GM12878 (cell line): ENCODE results near the gene AGBL1. TPM values are rescaled to one million over a fixed set of nuclear protein-coding genes. Genes with fewer than 3 reads are reported as not detected.

Experiments used
- ATAC-seq: fragments of 200-7000 bp; cut with Tn5 transposase; 3 replicates; pipeline ENCODE4 v1.9.1; 2020; ENCODE audit warnings: mild to moderate bottlenecking, moderate library complexity
- BruUV-seq: library from RNA; stranded (reverse); fragments of 400-500 nt; replicated peaks from 2 replicates; lab custom pipeline; 2021; lab: Mats Ljungman, UMichigan
- CTCF ChIA-PET: fragments of 300-600 bp; sonication (Branson Sonifier 250); formaldehyde crosslinking; extraction: SDS; loops from one replicate; lab custom pipeline; 2021; ENCODE audit warnings: inconsistent platforms; lab: Yijun Ruan, JAX
- POLR2A ChIA-PET: fragments of 350-600 bp; formaldehyde crosslinking; extraction: SDS; loops from one replicate; lab custom pipeline; 2021; ENCODE audit warnings: inconsistent platforms; lab: Charles Lee
- RAD21 ChIA-PET: fragments of 300-600 bp; sonication (Branson Sonifier 250); formaldehyde crosslinking; loops from one replicate; lab custom pipeline; 2023; ENCODE audit warnings: antibody characterized with exemption; ENCODE audit not compliant: unreplicated experiment; lab: Charles Lee
- SMC1A ChIA-PET: fragments of 300-600 bp; sonication (Branson Sonifier 250); formaldehyde crosslinking; loops from one replicate; lab custom pipeline; 2023; ENCODE audit not compliant: unreplicated experiment, uncharacterized antibody; lab: Charles Lee
- DNase-seq: peaks from one replicate; pipeline ENCODE4 v3.0.0-alpha.2; 2011; ENCODE audit warnings: low read depth, low spot score
- FAIRE-seq: peaks from 3 replicates; lab custom pipeline; 2011; peaks lifted over from hg19 to GRCh38; lab: Jason Lieb, UNC
- H2AFZ ChIP-seq: 2 replicates; pipeline ENCODE4 v1.6.0; 2011; ENCODE audit warnings: low read depth, low read length, control low read depth; ENCODE audit not compliant: control insufficient read depth
- H3K27ac ChIP-seq: 2 replicates; pipeline ENCODE4 v1.5.1; 2011; ENCODE audit warnings: control low read depth; ENCODE audit not compliant: control insufficient read depth, insufficient read depth
- H3K27me3 ChIP-seq, 2 experiments: replicated peaks in 1 of 2; 2 replicates each; pipeline versions ENCODE4 v1.6.0 to v1.6.1; 2011; ENCODE audit warnings: low read length in 1 of 2; ENCODE audit not compliant: control insufficient read depth in 2 of 2, insufficient read depth in 2 of 2
- H3K36me3 ChIP-seq, 2 experiments: 2 replicates each; pipeline ENCODE4 v1.5.1; 2011; ENCODE audit warnings: low read length in 1 of 2; ENCODE audit not compliant: control insufficient read depth in 2 of 2, insufficient read depth in 2 of 2
- H3K4me1 ChIP-seq: 2 replicates; pipeline ENCODE4 v1.6.1; 2011; ENCODE audit warnings: mild to moderate bottlenecking, low read length, moderate library complexity, mixed read lengths; ENCODE audit not compliant: control insufficient read depth, insufficient read depth
- H3K4me2 ChIP-seq: 2 replicates; pipeline ENCODE4 v1.6.0; 2011; ENCODE audit warnings: control low read depth; ENCODE audit not compliant: control insufficient read depth, insufficient read depth
- H3K4me3 ChIP-seq: fragments of 200-600 bp; sonication (generic); 2 replicates; pipeline ENCODE4 v1.5.1; 2016
- H3K79me2 ChIP-seq: 2 replicates; pipeline ENCODE4 v1.6.0; 2011; ENCODE audit warnings: low read length; ENCODE audit not compliant: control insufficient read depth, insufficient read depth
- H3K9ac ChIP-seq: 2 replicates; pipeline ENCODE4 v1.8.0; 2011; ENCODE audit warnings: low read length, control low read depth, mixed read lengths; ENCODE audit not compliant: control insufficient read depth, insufficient read depth
- H3K9me3 ChIP-seq: replicated peaks from 3 replicates; pipeline ENCODE4 v1.5.1; 2011; ENCODE audit warnings: mild to moderate bottlenecking, low read length; ENCODE audit not compliant: control insufficient read depth, insufficient read depth
- H4K20me1 ChIP-seq: 2 replicates; pipeline ENCODE4 v1.6.0; 2011; ENCODE audit not compliant: control insufficient read depth, insufficient read depth
- ATF7 ChIP-seq: fragments of 450-650 bp; IDR thresholded peaks from 2 replicates; pipeline ENCODE4 v1.6.1; 2016; ENCODE audit warnings: low read depth, mild to moderate bottlenecking
- CBX3 ChIP-seq: fragments of 200-600 bp; sonication (generic); IDR thresholded peaks from 2 replicates; pipeline ENCODE4 v1.6.1; 2016; ENCODE audit warnings: low read depth, borderline replicate concordance
- FOXM1 ChIP-seq: IDR thresholded peaks from 2 replicates; pipeline ENCODE4 v1.6.1; 2012; ENCODE audit warnings: low read depth, mild to moderate bottlenecking, inconsistent platforms, low read length, moderate library complexity
- MEF2A ChIP-seq: IDR thresholded peaks from 2 replicates; pipeline ENCODE4 v1.6.1; 2011; ENCODE audit warnings: low read depth, mild to moderate bottlenecking, low read length, moderate library complexity; ENCODE audit not compliant: insufficient read depth
- MLLT1 ChIP-seq: fragments of 450-650 bp; IDR thresholded peaks from 2 replicates; pipeline ENCODE4 v1.6.1; 2016; ENCODE audit warnings: mild to moderate bottlenecking
- MTA2 ChIP-seq: fragments of 450-650 bp; IDR thresholded peaks from 2 replicates; pipeline ENCODE4 v1.6.1; 2016; ENCODE audit warnings: low read depth, mild to moderate bottlenecking, moderate library complexity
- POLR2AphosphoS2 ChIP-seq: IDR thresholded peaks from 2 replicates; pipeline ENCODE4 v1.6.1; 2011; ENCODE audit warnings: low read depth, mild to moderate bottlenecking, low read length, improper control_type of control experiment, moderate library complexity
- RCOR1 ChIP-seq: conservative IDR thresholded peaks from 2 replicates; pipeline ENCODE4 v1.6.1; 2012; ENCODE audit warnings: low read depth, low read length, improper control_type of control experiment
- TCF3 ChIP-seq: IDR thresholded peaks from 2 replicates; pipeline ENCODE4 v1.6.1; 2012; ENCODE audit warnings: low read depth, mild to moderate bottlenecking, low read length, borderline replicate concordance; ENCODE audit not compliant: insufficient read depth
- WGBS: methylation state at CpG from one replicate; pipeline ENCODE4 v1.1.6; 2016; ENCODE audit warnings: low lambda C conversion rate; ENCODE audit not compliant: insufficient replicate concordance, insufficient coverage; ENCODE audit errors: missing lambda C conversion rate; 5-methylcytosine and 5-hydroxymethylcytosine counted together
- in situ Hi-C: fragments of 300-500 bp; cut with MboI; formaldehyde crosslinking; loops from 9 replicates; pipeline ENCODE4 v1.14.3; 2018; ENCODE audit warnings: mixed read lengths
- intact Hi-C: fragments of 100-400 bp; cut with micrococcal nuclease; formaldehyde crosslinking; loops from one replicate; pipeline ENCODE4 v1.14.2; 2022; ENCODE audit not compliant: unreplicated experiment
- polyA plus RNA-seq, 11 experiments: library from polyadenylated mRNA; depleted of rRNA in 4 of 11; unstranded in 6 of 11; stranded (reverse) in 5 of 11; fragments of >200 nt; fragmentation: Nextera tagmentation in 4 of 11; fragmentation: Illumina TruSeq in 1 of 11; extraction: Ambion mirVana in 4 of 11; extraction: Trizol in 1 of 11; gene quantifications; 1 replicate in 1 of 11; 2 replicates in 10 of 11; pipeline versions ENCODE4 v1.2.1 to v1.2.3, GENCODE V29; 2011 to 2016; ENCODE audit warnings: inconsistent platforms in 2 of 11, missing spikeins in 2 of 11, low read depth in 1 of 11
- total RNA-seq, 4 experiments: library from RNA; depleted of rRNA in 3 of 4; stranded (reverse); fragments of >200 nt in 3 of 4; fragmentation: Illumina TruSeq in 1 of 4; extraction: Trizol in 1 of 4; gene quantifications; 2 replicates each; pipeline versions ENCODE4 v1.2.1 to v1.2.3, GENCODE V29; 2013 to 2021
- TF ChIP-seq, protein P1 (sequence below): IDR thresholded peaks from 2 replicates; pipeline ENCODE4 v1.6.1; 2012; ENCODE audit warnings: low read depth, low read length, improper control_type of control experiment
- TF ChIP-seq, protein P2 (sequence below): IDR thresholded peaks from 2 replicates; pipeline ENCODE4 v1.6.1; 2012; ENCODE audit warnings: improper control_type of control experiment, low read depth, low read length; ENCODE audit not compliant: insufficient replicate concordance

The AGBL1 gene
- total and polyA plus RNA-seq, 10 of the 15 experiments (the other 5 are each of a cell fraction or from before 2014, with no cell fraction given), result not detected

- ChIA-PET SMC1A (interaction anchor here (0.8 kb wide), 1 partner anchor 40 kb away, joined by 3 read pairs; no protein-coding TSS in a partner anchor), RAD21 (no interaction called here), POLR2A (no interaction called here)
- Histone ChIP-seq H3K27me3 (no peaks in the 10 kb centered on the region), H3K36me3 (no peaks in the 10 kb centered on the region), H3K27ac (no peak overlapping the region), H3K4me3 (no peak overlapping the region), H3K4me1 (no peaks in the 10 kb centered on the region)
- intact Hi-C loops, result no loop called here
- no TSS peak for BruUV-seq
- no peak for TF ChIP-seq CBX3
- TF ChIP-seq, all 136 proteins: peak for 0
- Histone ChIP-seq H4K20me1 (no peaks in the 10 kb centered on the region), H2AFZ (no peak overlapping the region), H3K4me2 (no peak overlapping the region), H3K9me3 (no peaks in the 10 kb centered on the region), H3K9ac (no peak overlapping the region), H3K79me2 (no peaks in the 10 kb centered on the region)
- DNase-seq (no peak), ATAC-seq (no peak), FAIRE-seq (no peak)
- CTCF ChIA-PET, result interaction anchor here (0.8 to 1.0 kb wide), 2 partner anchors 9 to 25 kb away, joined by 3 read pairs; no protein-coding TSS in a partner anchor
- in situ Hi-C loops, result no loop called here
- WGBS, result 24% methylated on average over 6 of the region's 6 CpGs
Measured at GRCh38 chr15:86256628-86257027, 177.0 kb downstream of the AGBL1 start.

DNA sequence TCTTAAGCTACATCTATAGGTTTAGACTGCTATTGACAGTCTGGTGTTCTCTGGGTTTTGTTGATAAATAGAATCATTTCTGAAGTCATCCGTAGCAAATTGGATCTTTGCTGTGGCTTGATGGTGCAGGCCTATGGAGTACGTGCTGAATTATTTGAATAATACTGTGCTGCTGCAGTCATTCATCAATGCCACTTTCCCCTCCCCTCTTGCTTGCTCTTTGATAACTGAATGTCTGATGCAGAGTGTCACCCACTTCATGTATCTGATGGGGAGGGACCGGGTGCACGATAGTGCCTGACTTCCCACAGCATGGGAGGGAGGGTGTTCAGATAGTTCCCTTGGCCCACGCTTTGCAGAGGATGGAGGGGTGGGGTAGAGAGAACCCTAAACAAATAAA is 179.9 kb downstream of the AGBL1 start:
- WGBS, result 34% methylated on average over 5 of the region's 5 CpGs
- no peaks in the 10 kb centered on the region for H4K20me1 ChIP-seq
- FAIRE-seq, result no peak
- H3K4me2 ChIP-seq, result no peak overlapping the region
- ChIA-PET SMC1A (no interaction called here), RAD21 (no interaction called here), CTCF (interaction anchor here (0.7 kb wide), 1 partner anchor 28 kb away, joined by 3 read pairs; no protein-coding TSS in a partner anchor), POLR2A (no interaction called here)
- ATAC-seq, result no peak
- H3K36me3 ChIP-seq, result no peaks in the 10 kb centered on the region
- intact Hi-C loops (no loop called here), in situ Hi-C loops (no loop called here)
- DNase-seq, result no peak
- no peaks in the 10 kb centered on the region for H3K79me2 ChIP-seq
- BruUV-seq, result no TSS peak
- no peaks in the 10 kb centered on the region for H3K27me3 ChIP-seq
- H3K27ac ChIP-seq, result no peak overlapping the region
- no peak overlapping the region for H3K4me3 ChIP-seq
- H3K4me1 ChIP-seq, result no peaks in the 10 kb centered on the region
- no peak overlapping the region for H2AFZ ChIP-seq
- no peak overlapping the region for H3K9ac ChIP-seq
- no peaks in the 10 kb centered on the region for H3K9me3 ChIP-seq
- TF ChIP-seq ATF7 (no peak), FOXM1 (no peak), MTA2 (no peak), TCF3 (no peak), POLR2AphosphoS2 (no peak), MLLT1 (no peak), MEF2A (no peak), RCOR1 (no peak)
- TF ChIP-seq, protein P1, sequence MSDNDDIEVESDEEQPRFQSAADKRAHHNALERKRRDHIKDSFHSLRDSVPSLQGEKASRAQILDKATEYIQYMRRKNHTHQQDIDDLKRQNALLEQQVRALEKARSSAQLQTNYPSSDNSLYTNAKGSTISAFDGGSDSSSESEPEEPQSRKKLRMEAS, result no peak
- TF ChIP-seq, protein P2, sequence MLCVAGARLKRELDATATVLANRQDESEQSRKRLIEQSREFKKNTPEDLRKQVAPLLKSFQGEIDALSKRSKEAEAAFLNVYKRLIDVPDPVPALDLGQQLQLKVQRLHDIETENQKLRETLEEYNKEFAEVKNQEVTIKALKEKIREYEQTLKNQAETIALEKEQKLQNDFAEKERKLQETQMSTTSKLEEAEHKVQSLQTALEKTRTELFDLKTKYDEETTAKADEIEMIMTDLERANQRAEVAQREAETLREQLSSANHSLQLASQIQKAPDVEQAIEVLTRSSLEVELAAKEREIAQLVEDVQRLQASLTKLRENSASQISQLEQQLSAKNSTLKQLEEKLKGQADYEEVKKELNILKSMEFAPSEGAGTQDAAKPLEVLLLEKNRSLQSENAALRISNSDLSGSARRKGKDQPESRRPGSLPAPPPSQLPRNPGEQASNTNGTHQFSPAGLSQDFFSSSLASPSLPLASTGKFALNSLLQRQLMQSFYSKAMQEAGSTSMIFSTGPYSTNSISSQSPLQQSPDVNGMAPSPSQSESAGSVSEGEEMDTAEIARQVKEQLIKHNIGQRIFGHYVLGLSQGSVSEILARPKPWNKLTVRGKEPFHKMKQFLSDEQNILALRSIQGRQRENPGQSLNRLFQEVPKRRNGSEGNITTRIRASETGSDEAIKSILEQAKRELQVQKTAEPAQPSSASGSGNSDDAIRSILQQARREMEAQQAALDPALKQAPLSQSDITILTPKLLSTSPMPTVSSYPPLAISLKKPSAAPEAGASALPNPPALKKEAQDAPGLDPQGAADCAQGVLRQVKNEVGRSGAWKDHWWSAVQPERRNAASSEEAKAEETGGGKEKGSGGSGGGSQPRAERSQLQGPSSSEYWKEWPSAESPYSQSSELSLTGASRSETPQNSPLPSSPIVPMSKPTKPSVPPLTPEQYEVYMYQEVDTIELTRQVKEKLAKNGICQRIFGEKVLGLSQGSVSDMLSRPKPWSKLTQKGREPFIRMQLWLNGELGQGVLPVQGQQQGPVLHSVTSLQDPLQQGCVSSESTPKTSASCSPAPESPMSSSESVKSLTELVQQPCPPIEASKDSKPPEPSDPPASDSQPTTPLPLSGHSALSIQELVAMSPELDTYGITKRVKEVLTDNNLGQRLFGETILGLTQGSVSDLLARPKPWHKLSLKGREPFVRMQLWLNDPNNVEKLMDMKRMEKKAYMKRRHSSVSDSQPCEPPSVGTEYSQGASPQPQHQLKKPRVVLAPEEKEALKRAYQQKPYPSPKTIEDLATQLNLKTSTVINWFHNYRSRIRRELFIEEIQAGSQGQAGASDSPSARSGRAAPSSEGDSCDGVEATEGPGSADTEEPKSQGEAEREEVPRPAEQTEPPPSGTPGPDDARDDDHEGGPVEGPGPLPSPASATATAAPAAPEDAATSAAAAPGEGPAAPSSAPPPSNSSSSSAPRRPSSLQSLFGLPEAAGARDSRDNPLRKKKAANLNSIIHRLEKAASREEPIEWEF, result no peak
